ENCODE data around the gene ID1. TPM values are rescaled to one million over a fixed set of nuclear protein-coding genes. Genes with fewer than 3 reads are reported as not detected.
A peak's percentile ranks its signal among the peaks of the same experiment; 100 is the strongest.

The ID1 gene
- total and polyA plus RNA-seq, 9 donors, result 21.2 to 79.2 (median 36.5) TPM

- peak overlapping the region; percentile 47 for H3K27ac ChIP-seq (ENCODE audit: low read length)
- no peaks in the 10 kb centered on the region for H3K36me3 ChIP-seq (ENCODE audit: control insufficient read depth, insufficient read depth, low read length)
- no peaks in the 10 kb centered on the region for H3K27me3 ChIP-seq (ENCODE audit: control insufficient read depth, insufficient read depth, low read length)
- no peak overlapping the region for H3K4me3 ChIP-seq (ENCODE audit: low read length)
- peaks cover 16% of the 10 kb centered on the region for H3K4me1 ChIP-seq (ENCODE audit: control insufficient read depth, insufficient read depth, low read length)
- DNase-seq, result no peak
- no peaks in the 10 kb centered on the region for H3K9me3 ChIP-seq (replicated peaks; ENCODE audit: control insufficient read depth, low read depth, low read length)
- WGBS (ENCODE audit: insufficient coverage), result 40% methylated on average over 1 of the region's 4 CpGs
Measured at GRCh38 chr20:31596831-31597480, 8.1 kb upstream of the ID1 start.

GRCh38 chr20:31597481-31597855, 7.6 kb upstream of the ID1 start:
- no peaks in the 10 kb centered on the region for H3K27me3 ChIP-seq (ENCODE audit: control insufficient read depth, insufficient read depth, low read length)

GRCh38 chr20:31602431-31602778, 2.7 kb upstream of the ID1 start:
- Histone ChIP-seq H3K27ac (ENCODE audit: low read length) (peak overlapping the region; percentile 13), H3K9me3 (replicated peaks; ENCODE audit: control insufficient read depth, low read depth, low read length) (no peaks in the 10 kb centered on the region), H3K4me3 (ENCODE audit: low read length) (no peak overlapping the region), H3K27me3 (ENCODE audit: control insufficient read depth, insufficient read depth, low read length) (peaks cover 11% of the 10 kb centered on the region), H3K36me3 (ENCODE audit: control insufficient read depth, insufficient read depth, low read length) (no peaks in the 10 kb centered on the region), H3K4me1 (ENCODE audit: control insufficient read depth, insufficient read depth, low read length) (peaks cover 33% of the 10 kb centered on the region)
- no peak for DNase-seq
- no CpG with 5 or more reads among the region's 4 CpGs for WGBS (ENCODE audit: insufficient coverage)

More at GRCh38 chr20:31597481-31597855, 7.6 kb upstream of the ID1 start:
- H3K27ac ChIP-seq (ENCODE audit: low read length), result no peak overlapping the region
- DNase-seq, result no peak
- peaks cover 16% of the 10 kb centered on the region for H3K4me1 ChIP-seq (ENCODE audit: control insufficient read depth, insufficient read depth, low read length)
- no CpG with 5 or more reads among the region's 2 CpGs for WGBS (ENCODE audit: insufficient coverage)
- no peak overlapping the region for H3K4me3 ChIP-seq (ENCODE audit: low read length)
- H3K36me3 ChIP-seq (ENCODE audit: control insufficient read depth, insufficient read depth, low read length), result no peaks in the 10 kb centered on the region
- no peaks in the 10 kb centered on the region for H3K9me3 ChIP-seq (replicated peaks; ENCODE audit: control insufficient read depth, low read depth, low read length)

GRCh38 chr20:31602779-31603441, 2.2 kb upstream of the ID1 start:
- Histone ChIP-seq H3K4me1 (ENCODE audit: control insufficient read depth, insufficient read depth, low read length) (peaks cover 39% of the 10 kb centered on the region), H3K9me3 (replicated peaks; ENCODE audit: control insufficient read depth, low read depth, low read length) (no peaks in the 10 kb centered on the region), H3K27me3 (ENCODE audit: control insufficient read depth, insufficient read depth, low read length) (peaks cover 12% of the 10 kb centered on the region), H3K27ac (ENCODE audit: low read length) (peak overlapping the region; percentile 13), H3K4me3 (ENCODE audit: low read length) (no peak overlapping the region), H3K36me3 (ENCODE audit: control insufficient read depth, insufficient read depth, low read length) (no peaks in the 10 kb centered on the region)
- no peak for DNase-seq
- 90% methylated on average over 6 of the region's 17 CpGs for WGBS (ENCODE audit: insufficient coverage)

GRCh38 chr20:31603822-31604566, 1.1 kb upstream of the ID1 start:
- Histone ChIP-seq H3K36me3 (ENCODE audit: control insufficient read depth, insufficient read depth, low read length) (no peaks in the 10 kb centered on the region), H3K27ac (ENCODE audit: low read length) (peak overlapping the region; percentile 96), H3K9me3 (replicated peaks; ENCODE audit: control insufficient read depth, low read depth, low read length) (no peaks in the 10 kb centered on the region), H3K4me1 (ENCODE audit: control insufficient read depth, insufficient read depth, low read length) (peaks cover 49% of the 10 kb centered on the region), H3K4me3 (ENCODE audit: low read length) (peak overlapping the region; percentile 82), H3K27me3 (ENCODE audit: control insufficient read depth, insufficient read depth, low read length) (peaks cover 12% of the 10 kb centered on the region)
- 0% methylated on average over 30 of the region's 43 CpGs for WGBS (ENCODE audit: insufficient coverage)
- peak; percentile 97 for DNase-seq

DNA sequence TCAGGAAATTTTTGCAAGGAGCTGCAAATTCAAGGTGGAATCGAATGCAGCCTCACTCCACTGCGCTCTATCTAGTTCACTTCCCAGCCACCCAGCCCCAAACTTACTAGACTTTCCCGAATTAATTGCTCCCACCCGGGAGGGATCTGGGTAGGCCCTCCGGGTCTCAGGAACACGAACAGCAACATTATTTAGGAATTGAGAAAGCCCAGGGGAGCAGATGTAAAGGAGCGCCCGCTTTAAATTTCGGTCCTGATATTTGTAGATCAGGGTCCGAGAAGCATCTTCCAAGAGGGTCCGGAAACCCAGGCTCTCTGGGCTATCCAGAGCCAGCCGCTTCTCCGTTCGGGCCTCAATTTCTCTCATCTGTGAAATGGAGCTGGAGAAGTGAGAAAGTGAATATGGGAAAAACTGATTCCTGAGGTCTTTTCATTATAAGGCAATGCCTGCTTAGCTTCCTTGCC, 490 bp upstream of the ID1 start:
- H3K9me3 ChIP-seq (replicated peaks; ENCODE audit: control insufficient read depth, low read depth, low read length), result no peaks in the 10 kb centered on the region
- DNase-seq, result no peak
- H3K27me3 ChIP-seq (ENCODE audit: control insufficient read depth, insufficient read depth, low read length), result peaks cover 12% of the 10 kb centered on the region
- WGBS (ENCODE audit: insufficient coverage), result 1% methylated on average over 12 of the region's 14 CpGs
- H3K4me1 ChIP-seq (ENCODE audit: control insufficient read depth, insufficient read depth, low read length), result peaks cover 53% of the 10 kb centered on the region
- H3K4me3 ChIP-seq (ENCODE audit: low read length), result peak overlapping the region; percentile 82
- H3K36me3 ChIP-seq (ENCODE audit: control insufficient read depth, insufficient read depth, low read length), result no peaks in the 10 kb centered on the region
- peak overlapping the region; percentile 96 for H3K27ac ChIP-seq (ENCODE audit: low read length)

- Histone ChIP-seq H3K4me1 (ENCODE audit: control insufficient read depth, insufficient read depth, low read length) (peaks cover 59% of the 10 kb centered on the region), H3K4me3 (ENCODE audit: low read length) (peak overlapping the region; percentile 82), H3K36me3 (ENCODE audit: control insufficient read depth, insufficient read depth, low read length) (no peaks in the 10 kb centered on the region), H3K27ac (ENCODE audit: low read length) (peak overlapping the region; percentile 92), H3K27me3 (ENCODE audit: control insufficient read depth, insufficient read depth, low read length) (peaks cover 12% of the 10 kb centered on the region), H3K9me3 (replicated peaks; ENCODE audit: control insufficient read depth, low read depth, low read length) (no peaks in the 10 kb centered on the region)
- 0% methylated on average over 32 of the region's 39 CpGs for WGBS (ENCODE audit: insufficient coverage)
- peak; percentile 52 for DNase-seq
Measured at GRCh38 chr20:31605902-31606803, 1.1 kb downstream of the ID1 start.

- WGBS (ENCODE audit: insufficient coverage), result 24% methylated on average over 2 of the region's 8 CpGs
- no peaks in the 10 kb centered on the region for H3K36me3 ChIP-seq (ENCODE audit: control insufficient read depth, insufficient read depth, low read length)
- H3K27ac ChIP-seq (ENCODE audit: low read length), result peak overlapping the region; percentile 92
- H3K4me1 ChIP-seq (ENCODE audit: control insufficient read depth, insufficient read depth, low read length), result peaks cover 59% of the 10 kb centered on the region
- peaks cover 12% of the 10 kb centered on the region for H3K27me3 ChIP-seq (ENCODE audit: control insufficient read depth, insufficient read depth, low read length)
- no peaks in the 10 kb centered on the region for H3K9me3 ChIP-seq (replicated peaks; ENCODE audit: control insufficient read depth, low read depth, low read length)
- peak overlapping the region; percentile 82 for H3K4me3 ChIP-seq (ENCODE audit: low read length)
- peak; percentile 91 for DNase-seq
Measured at GRCh38 chr20:31606804-31607639, 1.9 kb downstream of the ID1 start.

- peaks cover 12% of the 10 kb centered on the region for H3K27me3 ChIP-seq (ENCODE audit: control insufficient read depth, insufficient read depth, low read length)
- H3K4me1 ChIP-seq (ENCODE audit: control insufficient read depth, insufficient read depth, low read length), result peaks cover 61% of the 10 kb centered on the region
- H3K27ac ChIP-seq (ENCODE audit: low read length), result peak overlapping the region; percentile 92
- WGBS (ENCODE audit: insufficient coverage), result no CpG with 5 or more reads among the region's 9 CpGs
- no peaks in the 10 kb centered on the region for H3K9me3 ChIP-seq (replicated peaks; ENCODE audit: control insufficient read depth, low read depth, low read length)
- peak overlapping the region; percentile 82 for H3K4me3 ChIP-seq (ENCODE audit: low read length)
- DNase-seq, result peak; percentile 70
- H3K36me3 ChIP-seq (ENCODE audit: control insufficient read depth, insufficient read depth, low read length), result no peaks in the 10 kb centered on the region
Measured at GRCh38 chr20:31607640-31608250, 2.7 kb downstream of the ID1 start.
